GM19238 (cell line): ENCODE results near the gene EGFL8.
"Not testable (repeated sequence)": the region's sequence is repeated elsewhere in the genome, so short reads cannot be mapped to it uniquely, and the experiment has no call there.

Experiments
- DNase-seq: peaks from one replicate; pipeline ENCODE4 v3.0.0; 2011; ENCODE audit warnings: low spot score; ENCODE audit not compliant: insufficient read length

Gene EGFL8

DNA sequence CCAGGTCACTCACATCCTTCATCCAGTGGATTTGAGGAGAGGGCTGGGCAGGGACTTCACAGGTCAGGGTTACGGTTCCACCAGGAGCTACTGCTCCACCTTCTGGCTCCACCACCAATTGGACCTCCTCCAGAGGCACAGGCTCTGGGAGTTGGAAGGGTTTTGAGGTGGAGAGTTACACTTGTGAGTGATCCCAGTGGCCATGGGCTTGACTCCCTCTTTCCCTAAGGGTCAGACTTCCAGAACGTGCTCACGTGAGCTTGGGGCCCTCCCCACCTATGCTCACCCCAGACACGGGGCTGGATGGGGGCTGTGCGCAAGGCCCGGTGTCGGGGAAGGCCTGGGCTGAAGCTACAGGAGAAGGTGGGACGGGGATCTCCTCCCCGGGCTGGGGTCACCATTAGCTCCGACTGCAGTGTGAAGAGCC, 18.2 kb downstream of the EGFL8 start:
- DNase-seq: no peak

DNA sequence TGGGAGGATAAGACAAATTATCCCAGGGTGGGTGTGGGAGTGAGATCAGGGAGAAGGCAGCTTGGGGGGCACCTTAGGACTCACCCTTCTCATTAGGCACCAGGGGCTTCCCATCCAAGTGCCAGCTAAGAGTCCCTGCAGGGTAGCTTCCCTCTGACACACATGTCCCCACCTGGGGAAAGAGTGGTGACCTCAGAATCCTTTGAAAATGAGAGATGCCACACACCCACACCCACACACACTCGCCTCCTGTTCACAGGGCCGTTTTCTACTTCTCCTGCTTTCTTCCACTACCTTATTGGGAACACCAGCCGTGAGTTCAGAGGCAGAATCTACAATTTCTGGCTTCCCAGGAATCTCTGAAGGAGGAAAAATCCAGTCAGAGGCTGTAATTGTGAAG, 18.6 kb downstream of the EGFL8 start:
- no peak for DNase-seq

DNA sequence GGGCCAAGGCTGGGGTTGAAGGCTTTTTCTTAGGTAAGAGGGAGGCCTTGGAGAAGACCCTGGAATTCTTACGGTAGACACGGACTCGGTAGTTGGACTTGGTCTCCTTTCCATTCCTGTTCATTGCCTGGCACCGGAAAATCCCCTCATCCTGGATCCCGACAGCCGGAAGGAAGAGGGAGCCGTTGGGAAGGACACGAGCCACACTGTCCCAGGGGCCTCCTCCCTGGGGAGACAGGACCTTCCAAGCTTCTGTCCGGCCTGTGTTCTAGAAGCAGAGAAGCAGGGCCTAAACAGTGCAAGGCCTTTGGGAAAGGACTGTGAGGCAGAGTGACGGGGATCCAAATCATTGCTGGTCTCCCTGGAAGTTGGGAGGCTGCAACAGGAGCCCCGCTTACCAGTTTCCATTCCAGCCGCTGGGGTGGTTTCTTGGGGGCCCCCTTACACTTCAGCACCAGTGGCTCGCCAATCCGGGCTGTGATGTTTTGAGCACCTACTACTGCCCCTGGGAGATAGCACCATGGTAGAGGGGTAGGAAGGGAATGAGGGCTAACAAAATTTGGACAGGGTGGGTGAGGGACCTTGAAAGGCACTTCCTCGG, 19.2 kb downstream of the EGFL8 start:
- DNase-seq: no peak

DNA sequence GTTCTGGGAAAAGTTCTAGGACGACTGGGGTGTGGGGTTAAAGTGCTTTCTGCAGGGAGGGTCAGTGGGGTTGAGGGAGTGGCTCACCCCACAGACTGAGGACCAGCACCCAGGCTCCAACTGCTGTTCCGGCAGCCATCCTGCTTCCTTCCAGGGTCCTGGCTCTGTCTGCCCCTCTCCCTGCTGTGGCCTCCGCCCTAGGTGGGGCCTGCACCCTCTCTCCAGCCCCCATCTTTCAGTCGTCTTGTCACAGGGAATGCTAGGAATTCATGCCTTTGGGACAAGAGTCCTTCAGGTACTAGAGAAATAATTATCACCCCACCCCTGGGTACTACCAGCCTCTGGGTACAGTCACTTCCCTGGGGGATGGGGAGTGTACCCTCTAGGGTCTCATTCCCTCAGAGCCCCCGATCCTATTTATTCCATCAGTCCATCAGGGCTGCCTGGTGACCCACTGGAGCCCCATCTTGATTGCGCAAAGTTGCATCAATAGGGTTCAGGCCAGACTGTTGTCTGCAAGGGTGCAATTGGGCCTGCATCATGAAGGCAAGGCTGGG, 19.8 kb downstream of the EGFL8 start, which contains the start of gene AGER:
AGER (minus strand) TSS at position 170 of the 557 bp plus-strand sequence; CDS start at position 139, 31 bp downstream.
- DNase-seq: no peak

DNA sequence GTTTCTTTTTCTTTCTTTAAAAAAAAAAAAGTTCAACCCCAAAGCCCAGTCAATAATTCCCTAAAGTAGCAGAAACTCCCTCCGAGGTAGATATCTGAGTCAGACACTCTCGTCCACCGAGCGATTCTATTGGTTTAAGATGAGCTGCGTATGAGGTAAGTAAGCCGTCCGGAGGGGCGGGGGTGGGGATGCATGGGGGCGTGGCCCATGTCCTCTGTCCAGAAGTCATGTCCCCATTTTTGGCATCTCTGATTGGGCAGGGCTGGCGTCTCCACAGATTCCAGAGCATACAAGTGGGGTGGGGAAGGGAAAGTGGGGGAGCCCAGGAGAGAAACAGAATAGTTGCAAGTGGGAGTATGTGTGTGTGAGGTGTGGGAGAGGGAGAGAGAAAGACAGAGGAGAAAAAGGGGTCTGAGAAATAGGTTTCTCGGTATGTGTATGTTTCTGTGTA, 21.3 kb downstream of the EGFL8 start:
- not testable (repeated sequence) for DNase-seq

DNA sequence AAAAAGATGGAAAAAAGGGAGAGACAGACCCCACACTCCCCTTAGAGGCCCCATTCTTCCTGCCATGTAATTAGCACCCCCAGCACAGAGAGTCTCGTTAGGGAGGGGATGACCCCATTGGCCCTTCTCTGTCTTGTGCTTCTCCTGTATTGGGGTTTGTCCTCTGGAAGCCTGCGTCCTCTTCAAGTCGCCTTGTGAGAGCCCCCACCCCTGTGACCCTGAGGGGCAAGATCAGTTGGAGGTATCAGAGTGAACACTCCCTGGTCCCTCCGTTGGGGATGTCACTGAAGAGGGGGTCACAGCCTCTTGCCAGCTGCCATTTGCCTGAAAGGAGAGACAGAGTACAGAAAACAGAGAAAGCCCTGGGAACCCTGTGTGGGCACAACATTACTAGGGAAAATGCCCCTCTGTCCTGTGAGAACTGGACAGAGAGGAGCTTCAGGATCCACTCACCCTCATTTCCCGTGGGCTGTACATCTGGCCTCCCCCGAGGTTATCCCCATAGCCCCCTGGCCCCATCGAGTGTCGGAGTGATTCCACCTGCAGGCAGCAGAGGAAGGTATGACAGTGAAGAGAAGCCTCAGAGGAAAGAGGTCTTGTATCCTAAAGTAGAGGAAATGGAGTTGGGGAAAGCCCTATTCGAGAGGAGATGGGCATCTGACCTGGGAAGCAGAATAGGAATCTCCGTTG, 21.9 kb downstream of the EGFL8 start:
- DNase-seq: not testable (repeated sequence)

DNA sequence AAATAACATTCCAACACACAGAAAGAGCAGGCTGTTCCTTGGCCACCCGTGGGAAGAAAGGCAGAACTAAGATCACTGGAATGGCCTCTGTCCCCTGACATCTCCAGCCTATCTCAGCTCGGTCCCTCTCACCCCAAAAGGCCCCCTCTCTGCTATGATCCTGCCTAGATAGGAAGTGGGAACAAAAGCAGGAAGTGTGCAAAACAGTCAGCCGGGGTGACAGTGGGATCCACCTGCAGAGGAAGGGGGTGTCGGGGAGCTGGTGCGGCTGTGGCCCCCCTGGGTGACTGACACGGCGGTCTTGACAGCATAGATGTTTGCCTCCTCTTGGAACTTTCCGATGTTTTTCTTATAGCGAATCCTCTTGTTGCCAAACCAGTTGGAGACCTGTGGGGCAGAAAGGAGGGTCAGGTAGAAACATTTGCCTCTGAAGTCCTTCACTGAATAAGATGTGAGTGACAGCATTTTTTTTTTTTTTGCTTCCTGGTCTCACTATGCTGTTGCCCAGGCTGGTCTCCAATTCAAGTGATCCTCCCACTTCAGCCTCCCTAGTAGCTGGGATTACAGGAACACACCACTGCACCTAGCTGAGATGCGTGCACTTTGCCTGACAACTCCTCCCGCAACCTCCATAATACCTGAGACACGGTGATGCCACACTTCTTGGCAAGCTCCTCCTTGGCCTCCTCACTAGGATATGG, 22.8 kb downstream of the EGFL8 start:
- DNase-seq: no peak

DNA sequence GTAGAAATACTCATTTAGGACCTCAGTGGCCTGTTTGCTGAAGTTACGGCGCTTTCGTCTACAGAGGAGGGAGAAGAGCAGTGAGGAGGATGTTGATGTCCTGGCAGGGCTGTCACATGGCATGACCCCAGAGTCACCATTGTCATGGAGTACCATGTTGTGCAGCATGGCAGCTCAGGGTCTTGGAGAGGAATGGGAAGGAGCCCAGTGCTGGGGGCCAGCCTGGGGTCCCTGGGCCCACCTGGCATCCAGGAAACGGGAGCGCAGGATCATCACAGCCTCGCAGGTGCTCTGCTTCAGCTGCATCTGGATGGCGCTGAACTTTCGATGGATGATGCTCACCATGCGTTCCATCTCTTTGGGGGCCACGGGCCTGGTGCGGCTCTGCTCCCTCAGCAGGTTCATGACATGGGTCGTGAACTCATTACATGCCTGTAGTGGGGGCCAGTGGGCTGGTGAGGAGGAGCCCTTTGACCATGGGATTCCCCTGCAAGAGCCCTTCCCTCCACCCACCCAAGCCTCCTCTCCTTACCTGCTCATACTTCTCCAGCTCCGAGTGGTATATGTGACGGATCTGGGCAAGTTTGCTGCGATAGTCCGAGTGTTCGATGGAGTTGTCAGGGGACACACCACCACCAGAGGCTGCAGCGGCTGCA, 23.5 kb downstream of the EGFL8 start:
- DNase-seq: not testable (repeated sequence)

DNA sequence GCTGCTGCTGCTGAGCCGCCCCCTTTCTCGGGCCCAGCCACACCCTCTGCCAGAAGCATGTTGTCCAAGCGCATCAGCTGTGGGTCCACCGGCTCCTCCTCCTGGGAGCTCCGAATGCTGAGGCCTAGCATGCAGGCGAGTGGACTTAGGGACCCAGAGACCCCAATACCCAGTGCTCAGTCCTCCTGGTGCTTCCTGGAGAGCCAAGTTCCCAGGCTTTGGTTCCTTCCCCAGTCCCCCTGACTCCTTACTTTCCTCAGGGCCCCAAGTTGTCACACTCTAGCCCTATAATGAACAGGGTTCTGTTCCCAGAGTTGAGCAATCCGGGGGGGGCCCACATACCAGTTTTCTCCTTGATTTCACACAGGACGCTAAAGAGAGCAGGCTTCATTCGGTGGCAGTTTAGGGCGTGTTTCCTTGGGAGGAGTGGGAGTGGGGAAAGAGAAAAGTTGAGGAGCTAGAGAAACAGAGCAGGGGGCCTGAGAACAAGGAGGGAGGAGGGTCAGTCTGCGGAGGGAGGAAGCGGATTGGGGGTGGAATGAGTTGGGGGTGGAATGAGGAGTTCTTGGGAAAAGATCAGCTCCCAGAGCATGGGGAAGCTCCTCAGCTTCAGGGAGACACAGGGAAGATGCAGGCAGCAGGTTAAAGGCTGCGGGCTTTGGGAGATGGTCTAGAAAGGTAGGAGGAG, 24.1 kb downstream of the EGFL8 start:
- DNase-seq: no peak

DNA sequence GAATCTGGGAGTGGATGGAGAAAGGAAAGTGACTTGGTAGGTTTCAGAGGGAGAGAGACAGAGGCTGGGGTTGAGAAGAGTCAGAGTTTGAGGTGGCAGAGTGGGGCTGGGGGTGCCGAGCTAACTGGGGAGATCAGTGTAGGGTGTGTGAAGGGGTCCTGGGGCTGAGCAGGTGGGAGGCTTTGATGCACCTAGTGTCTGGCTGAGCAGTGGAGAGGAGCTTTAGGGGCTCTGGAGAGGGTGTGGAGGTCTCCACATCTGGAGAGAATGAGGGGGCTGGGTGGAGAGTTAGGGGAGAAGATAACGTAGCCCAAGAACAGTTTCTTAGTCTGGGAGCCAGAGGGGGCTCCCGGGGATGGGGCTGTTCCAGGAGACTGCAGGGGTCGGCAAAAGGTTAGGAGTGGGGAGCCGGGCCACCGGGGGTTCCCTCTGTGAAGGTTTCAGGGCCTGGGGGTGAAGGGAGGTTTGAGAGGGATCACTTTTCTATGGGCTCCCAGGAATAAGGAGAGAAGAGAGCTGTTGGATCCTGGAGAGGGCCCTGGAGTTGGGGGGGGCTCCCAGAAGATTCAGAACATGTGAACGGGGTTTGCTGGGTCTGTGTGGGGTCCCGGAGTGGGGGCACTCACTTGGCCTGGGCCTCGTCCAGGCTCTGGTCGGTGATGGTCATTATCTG, 24.8 kb downstream of the EGFL8 start:
- DNase-seq: no peak

DNA sequence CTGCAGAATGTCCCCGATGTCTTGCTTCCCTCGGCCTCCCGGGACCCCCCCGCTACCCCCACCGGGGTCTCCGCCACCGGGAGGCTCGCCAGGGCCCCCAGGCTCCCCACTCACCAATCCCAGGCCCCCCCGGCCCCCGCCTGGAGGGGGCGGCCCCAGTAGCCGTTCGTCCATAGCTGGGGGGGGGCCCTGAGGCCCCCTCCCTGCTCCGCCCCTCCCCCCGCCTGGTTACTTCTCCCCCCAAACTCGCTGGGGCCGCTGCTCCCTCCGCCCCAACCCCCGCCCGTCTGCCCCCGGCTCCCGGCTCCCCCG, 25.3 kb downstream of the EGFL8 start:
- no peak for DNase-seq

DNA sequence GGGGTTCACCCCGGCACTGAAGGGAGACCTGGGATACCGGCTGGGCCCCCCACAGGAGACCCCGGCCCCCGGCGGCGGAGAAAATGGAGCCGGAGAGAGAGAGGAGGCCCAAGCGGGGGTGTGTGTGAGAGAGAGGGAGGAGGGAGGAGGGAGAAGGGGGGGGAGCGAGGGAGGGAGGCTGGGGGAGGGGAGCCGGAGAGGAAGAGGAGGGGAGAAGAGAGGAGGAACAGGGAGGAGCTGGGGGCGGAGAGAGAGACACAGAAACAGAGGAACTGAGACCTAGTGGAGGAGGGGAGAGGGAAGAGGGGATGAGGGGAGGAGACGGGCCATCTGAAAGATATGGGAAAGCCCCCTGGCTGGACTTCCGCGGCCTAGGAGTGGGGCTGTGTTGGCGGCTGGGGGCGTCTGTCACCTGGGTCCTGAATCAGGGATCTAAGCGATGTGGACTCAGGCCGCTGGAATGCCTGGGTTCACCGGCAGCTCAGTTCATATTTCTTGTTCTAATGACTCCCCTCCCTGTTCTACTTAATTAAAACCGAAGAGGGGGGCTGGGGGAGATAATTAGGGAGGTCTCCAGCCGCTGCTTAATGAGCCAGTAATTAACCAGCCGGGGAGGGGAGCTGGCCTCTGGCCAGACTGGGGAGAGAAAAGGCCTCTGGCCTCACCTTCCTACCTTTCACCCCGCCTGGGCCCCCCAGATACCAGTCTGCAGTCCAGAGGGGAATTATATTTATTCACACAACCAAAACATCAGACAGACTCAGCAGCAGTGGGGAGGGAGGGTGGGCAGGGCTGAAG, 25.9 kb downstream of the EGFL8 start, which contains the start of gene PBX2:
PBX2 (minus strand) TSS at position 149 of the 798 bp plus-strand sequence. CDS start 287 bp downstream, outside the sequence.
- peak; percentile 78 for DNase-seq

DNA sequence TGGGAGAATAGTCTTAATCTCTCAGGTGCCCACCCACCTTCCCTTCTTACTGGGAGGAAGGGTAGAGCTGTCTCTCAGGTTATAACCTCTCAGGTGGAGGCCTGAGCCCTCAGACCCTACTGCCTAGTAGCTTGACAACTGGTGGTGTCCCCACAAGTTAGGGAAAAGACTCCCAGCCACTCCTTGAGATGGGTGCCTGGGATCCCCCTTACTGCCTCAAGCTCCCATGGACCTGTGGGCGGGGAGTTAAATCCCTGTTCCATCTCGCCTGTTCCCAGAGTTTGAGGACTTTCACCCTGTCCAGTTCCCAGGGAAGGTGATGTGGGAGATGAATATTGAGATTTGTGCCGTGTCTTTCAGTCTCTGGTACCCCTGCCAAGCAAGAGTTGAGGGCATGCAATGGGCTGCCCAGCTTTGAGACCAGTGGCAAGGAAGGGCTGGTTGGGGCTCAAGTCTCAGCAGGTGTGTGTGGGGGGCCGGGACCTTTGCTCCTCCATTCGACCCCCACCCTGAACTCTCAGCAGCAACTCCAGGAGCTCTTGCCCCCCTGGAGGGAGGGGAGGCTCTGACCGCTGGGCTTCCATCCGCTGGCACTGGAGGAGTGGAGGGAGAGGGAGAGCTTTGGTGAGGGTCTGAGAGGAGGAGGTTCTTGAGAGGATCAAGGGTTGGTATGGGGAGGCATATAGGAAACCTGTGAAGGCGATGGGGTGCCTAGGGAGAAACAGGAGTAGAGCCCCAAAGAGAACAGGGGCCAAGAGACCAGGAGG, 26.7 kb downstream of the EGFL8 start:
- no peak for DNase-seq

DNA sequence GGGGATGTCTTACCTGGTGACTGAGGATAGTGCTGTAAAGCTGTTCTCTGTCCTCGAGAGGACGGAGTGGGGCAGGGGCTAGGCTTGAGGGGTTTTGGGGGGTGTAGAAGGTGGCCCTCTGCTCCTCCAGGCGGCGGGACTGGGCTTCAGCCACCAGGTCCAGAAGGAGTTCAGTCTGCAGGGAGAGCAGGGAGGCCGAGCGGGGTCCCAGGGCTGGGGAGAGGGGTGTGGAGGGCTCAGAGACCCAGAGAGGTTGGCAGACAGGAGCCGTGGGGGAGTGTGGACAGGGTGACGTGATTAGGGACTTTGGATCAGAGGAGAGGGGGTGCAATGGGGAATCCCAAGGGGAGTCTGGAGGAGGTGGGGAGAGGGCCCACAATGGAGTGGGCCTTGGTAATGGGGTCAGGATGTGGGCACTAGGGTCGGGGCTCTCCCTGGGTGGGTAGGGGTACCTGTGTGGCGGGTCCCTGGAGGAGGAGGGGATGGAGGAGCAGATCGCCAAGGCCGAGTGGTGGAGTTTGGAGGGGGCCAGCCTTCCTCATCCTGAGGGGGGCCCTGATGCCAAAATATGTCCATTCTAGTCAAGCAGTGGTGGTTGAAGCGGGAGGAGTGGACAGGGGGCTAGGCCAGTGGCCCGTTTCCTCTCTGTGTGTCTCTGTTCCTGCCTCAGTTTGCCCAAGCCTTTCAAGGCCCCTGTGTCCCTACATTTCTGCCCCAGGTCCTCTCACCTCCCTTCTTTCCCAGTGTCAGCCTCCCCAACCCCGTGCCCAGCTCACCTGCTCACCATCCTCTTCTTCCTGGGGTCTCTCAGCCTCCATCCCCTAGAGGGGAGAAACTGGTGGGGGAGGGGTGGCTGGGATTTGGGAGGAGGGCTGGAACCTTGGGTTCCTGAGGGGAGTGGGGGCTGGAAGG, 27.6 kb downstream of the EGFL8 start:
- no peak for DNase-seq

DNA sequence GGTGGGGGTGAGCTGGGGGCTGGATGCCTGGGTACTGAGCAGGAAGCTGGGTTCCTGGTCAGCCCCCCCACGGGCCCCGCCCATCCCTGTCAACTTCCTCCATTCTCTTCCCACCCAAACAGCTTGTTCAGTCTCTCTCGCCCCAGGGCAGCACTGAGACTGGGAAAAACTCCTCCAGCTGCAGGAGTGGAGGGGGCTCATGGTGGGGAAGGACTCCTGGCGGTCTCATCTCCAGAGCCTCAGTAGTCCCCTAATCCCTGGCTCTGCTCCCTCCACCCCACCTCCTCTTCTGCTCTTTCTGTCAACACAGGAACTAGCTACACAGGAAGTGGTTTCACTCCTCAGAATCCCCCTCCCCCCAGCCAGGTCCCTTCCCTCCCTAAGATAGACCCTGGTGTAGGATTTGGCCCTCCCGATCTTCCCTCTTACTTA, 28.2 kb downstream of the EGFL8 start, which contains the start of gene GPSM3:
GPSM3 (minus strand) TSS at position 36 of the 432 bp plus-strand sequence. CDS start 130 bp downstream, outside the sequence.
- no peak for DNase-seq

DNA sequence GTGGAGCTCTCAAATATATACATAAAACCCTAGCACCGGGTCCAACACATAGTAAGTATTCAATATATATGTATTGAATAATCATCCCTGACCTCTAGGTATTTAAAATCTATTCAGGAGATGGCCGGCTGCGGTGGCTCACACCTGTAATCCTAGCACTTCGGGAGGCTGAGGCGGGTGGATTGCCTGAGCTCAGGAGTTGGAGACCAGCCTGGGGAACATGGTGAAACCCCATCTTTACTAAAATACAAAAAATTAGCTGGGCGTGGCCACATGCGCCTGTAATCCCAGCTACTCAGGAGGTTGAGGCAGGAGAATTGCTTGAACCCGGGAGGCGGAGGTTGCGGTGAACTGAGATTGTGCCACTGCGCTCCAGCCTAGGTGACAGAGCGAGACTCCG, 28.7 kb downstream of the EGFL8 start:
- not testable (repeated sequence) for DNase-seq

DNA sequence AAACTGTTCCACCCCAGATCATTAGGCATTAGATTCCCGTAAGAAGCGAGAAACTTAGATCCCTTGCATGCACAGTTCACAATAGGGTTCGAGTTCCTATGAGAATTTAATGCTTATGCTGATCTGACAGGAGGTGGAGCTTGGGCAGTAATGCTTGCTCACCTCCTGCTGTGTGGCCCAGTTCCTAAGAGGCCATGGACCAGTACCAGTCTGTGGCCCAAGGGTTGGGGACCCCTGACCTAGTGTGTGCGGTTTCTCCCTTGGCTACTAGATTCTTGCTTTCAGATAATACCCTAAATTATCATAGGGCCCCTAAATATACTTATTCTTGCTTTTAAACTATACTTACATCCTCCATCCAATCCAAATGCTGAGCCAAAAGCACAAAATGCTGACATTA, 30.0 kb downstream of the EGFL8 start:
- DNase-seq: no peak
